GM12873 (cell line): ENCODE measurements around the gene CCDC78.

Experiments
- TF ChIP-seq, protein P1 (sequence below): IDR thresholded peaks from 2 replicates; pipeline ENCODE4 v1.5.1; 2012; ENCODE audit warnings: low read depth, mild to moderate bottlenecking, moderate library complexity, low read length, control low read depth; ENCODE audit not compliant: insufficient read depth; ENCODE audit errors: missing control alignments

Gene CCDC78

DNA sequence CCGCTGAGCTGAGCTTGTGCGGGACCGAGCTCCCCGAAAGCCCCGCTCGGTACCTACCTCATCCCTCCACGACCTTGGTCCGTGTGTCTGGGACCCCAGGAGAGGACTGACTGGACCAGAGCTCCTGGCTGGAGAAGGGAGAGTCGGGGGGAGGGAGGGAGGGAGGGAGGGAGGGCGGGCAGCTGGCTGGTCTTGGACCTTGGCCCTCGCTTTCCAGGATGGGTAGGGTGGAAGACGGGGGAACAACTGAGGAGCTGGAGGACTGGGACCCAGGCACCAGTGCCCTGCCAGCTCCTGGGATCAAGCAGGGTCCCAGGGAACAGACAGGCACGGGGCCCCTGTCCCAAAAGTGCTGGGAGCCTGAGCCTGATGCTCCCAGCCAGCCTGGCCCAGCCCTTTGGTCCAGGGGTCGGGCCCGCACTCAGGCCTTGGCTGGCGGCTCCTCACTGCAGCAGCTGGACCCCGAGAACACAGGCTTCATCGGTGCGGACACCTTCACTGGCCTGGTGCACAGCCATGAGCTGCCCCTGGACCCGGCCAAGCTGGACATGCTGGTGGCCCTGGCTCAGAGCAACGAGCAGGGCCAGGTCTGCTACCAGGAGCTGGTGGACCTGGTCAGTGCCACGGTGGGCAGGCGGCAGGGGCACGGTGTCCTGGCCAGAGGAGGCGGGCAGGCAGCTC lies 50.2 kb downstream of the CCDC78 start:
- TF ChIP-seq, protein P1, sequence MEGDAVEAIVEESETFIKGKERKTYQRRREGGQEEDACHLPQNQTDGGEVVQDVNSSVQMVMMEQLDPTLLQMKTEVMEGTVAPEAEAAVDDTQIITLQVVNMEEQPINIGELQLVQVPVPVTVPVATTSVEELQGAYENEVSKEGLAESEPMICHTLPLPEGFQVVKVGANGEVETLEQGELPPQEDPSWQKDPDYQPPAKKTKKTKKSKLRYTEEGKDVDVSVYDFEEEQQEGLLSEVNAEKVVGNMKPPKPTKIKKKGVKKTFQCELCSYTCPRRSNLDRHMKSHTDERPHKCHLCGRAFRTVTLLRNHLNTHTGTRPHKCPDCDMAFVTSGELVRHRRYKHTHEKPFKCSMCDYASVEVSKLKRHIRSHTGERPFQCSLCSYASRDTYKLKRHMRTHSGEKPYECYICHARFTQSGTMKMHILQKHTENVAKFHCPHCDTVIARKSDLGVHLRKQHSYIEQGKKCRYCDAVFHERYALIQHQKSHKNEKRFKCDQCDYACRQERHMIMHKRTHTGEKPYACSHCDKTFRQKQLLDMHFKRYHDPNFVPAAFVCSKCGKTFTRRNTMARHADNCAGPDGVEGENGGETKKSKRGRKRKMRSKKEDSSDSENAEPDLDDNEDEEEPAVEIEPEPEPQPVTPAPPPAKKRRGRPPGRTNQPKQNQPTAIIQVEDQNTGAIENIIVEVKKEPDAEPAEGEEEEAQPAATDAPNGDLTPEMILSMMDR: no peak

DNA sequence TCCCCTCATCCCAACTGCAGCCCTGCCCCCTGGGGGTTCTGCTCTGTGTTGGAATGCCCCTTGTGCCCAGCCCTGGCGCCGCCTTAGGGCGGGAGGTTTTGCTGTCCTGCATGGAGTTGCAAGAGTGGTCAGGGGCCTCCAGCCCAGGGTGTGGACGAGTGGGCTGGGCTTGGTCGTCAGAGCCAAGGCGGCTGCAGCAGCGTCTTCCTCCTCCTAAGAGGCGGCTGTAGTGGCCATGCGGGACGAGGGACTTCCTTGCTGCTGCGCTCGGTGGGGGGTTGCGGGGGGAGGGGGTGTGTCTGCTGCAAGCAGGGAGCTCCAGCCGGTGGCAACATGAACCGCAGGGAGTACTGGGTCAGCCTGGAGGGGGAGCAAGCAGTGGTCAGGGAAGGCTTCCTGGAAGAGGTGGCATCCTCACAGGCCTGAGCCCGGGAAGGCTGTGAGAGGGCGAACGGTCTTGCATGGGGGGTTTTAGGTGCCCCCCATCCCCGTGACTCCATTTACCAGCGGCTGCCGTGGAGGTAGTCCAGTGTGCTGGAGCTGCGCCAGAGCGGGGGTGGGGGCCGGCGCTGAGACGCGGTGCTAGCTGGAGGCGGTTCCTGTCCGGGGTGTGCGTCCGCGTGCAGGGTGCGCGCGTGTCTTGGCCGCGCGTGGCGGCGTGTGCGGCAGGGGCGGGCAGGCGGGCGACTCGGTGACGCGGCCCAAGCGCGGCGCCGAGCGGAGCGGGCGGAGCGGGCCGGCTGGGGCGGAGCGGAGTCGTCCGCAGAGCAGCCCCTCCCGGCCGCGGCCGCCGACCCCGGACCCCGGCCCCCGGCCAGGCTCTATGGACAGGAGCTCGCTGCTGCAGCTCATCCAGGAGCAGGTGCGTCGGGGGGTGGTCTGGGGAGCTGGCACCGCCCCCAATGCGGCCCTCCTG lies 51.0 kb downstream of the CCDC78 start, which contains the start of gene RHBDL1:
RHBDL1 (plus strand) TSS at position 704 of the 916 bp plus-strand sequence; CDS start at position 824, 120 bp downstream.
- TF ChIP-seq, protein P1: no peak

DNA sequence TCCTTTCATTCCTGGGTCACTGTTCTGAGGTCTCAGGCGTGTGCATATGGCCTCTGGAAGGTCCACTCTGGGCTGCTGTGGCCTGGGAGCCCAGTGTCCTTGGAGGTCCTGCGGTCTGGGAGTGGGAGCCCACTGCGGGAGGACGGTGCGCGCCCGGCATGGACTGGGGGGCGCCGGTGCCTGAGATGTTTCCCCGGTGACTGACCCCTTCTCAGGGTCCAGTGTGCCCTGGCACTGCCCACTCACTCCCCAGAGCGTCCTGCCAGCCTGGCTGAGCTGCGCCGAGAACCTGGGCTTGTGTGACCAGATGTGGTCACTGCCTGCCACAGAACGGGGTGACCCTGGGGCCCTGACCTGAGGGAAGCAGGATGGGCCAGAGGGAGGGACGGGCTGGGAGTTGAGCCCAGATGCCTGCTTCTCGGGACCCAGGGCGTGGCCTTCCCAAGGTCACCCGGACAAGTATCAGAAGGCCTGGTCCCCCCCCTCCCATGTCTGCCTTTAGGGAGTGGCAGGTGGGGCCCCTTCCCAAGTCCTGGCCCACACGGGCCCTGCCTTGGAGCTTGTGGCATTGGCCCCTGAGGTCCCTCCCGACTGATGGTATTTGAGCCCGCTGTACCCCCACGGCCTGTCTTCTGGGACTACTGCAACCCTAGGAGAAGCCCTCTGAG lies 51.9 kb downstream of the CCDC78 start:
- TF ChIP-seq, protein P1: no peak

DNA sequence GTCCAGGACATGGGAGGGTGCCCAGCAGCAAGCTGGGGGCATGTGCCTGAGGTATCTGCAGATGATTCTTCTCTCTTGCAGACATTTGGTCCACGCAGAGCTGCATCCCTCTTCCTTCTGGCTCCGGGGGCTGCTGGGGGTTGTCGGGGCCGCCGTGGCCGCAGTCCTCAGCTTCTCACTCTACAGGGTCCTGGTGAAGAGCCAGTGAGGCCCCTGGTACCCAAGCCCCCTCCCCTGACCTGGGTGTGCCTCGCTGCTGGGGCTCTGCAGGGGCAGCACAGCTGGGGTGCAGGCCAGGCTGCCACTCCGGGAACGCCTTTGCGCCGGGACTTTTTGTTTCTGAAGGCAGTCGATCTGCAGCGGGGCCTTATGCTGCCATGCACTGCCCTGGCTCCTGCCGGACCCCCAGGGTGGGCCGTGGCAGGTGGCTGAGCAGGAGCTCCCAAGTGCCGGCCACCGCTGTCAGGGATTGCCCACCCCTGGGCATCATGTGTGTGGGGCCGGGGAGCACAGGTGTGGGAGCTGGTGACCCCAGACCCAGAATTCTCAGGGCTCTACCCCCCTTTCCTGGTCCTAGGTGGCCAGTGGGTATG lies 52.7 kb downstream of the CCDC78 start:
- TF ChIP-seq, protein P1: no peak

DNA sequence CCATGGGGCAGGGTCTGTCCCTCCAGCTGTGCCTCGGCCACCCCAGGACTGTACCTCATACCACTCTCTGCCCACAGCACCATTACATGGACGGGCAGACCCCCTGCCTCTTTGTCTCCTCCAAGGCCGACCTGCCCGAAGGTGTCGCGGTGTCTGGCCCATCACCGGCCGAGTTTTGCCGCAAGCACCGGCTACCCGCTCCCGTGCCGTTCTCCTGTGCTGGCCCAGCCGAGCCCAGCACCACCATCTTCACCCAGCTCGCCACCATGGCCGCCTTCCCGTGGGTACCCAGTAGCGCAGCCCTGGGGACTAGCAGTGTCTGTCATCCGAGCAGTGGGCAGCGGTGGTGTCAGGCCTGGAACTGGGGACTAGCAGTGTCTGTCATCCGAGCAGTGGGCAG lies 53.4 kb downstream of the CCDC78 start:
- TF ChIP-seq, protein P1: no peak
